WTC11 (cell line): ENCODE data around the gene EMSY. TPM values are rescaled to one million over a fixed set of nuclear protein-coding genes. Genes with fewer than 3 reads are reported as not detected.

Experiments used
- ATAC-seq: fragments of 200-7000 bp; cut with Tn5 transposase; 2 replicates; pipeline ENCODE4 v1.10.0; 2021; ENCODE audit warnings: mild to moderate bottlenecking, moderate library complexity
- CTCF ChIA-PET: fragments of 300-600 bp; sonication (Branson Sonifier 250); formaldehyde crosslinking; loops from one replicate; lab custom pipeline; 2021; ENCODE audit warnings: antibody characterized with exemption; lab: Charles Lee
- POLR2A ChIA-PET: fragments of 350-600 bp; sonication (Branson Sonifier 250); formaldehyde crosslinking; loops from one replicate; lab custom pipeline; 2021; ENCODE audit warnings: antibody characterized with exemption; lab: Charles Lee
- DNase-seq: peaks from one replicate; pipeline ENCODE4 v3.0.0; 2021; ENCODE audit warnings: low spot score
- H3K27ac Mint-ChIP-seq: 2 replicates; pipeline ENCODE4 v1.8.0; 2021; ENCODE audit warnings: mixed read lengths
- H3K27me3 Mint-ChIP-seq: 2 replicates; pipeline ENCODE4 v1.8.0; 2021; ENCODE audit warnings: low read depth, mild to moderate bottlenecking, moderate library complexity, mixed read lengths
- H3K36me3 Mint-ChIP-seq: 2 replicates; pipeline ENCODE4 v1.8.0; 2021; ENCODE audit warnings: mixed read lengths
- H3K4me1 Mint-ChIP-seq: 2 replicates; pipeline ENCODE4 v1.8.0; 2022; ENCODE audit warnings: mixed read lengths
- H3K4me3 Mint-ChIP-seq: 2 replicates; pipeline ENCODE4 v1.8.0; 2021; ENCODE audit warnings: mild to moderate bottlenecking, moderate library complexity, mixed read lengths
- H3K9me3 Mint-ChIP-seq: 2 replicates; pipeline ENCODE4 v1.8.0; 2021; ENCODE audit warnings: mixed read lengths
- AFF4 ChIP-seq: sonication (generic); formaldehyde crosslinking; IDR thresholded peaks from 2 replicates; pipeline ENCODE4 v1.8.1; 2023; ENCODE audit warnings: mild to moderate bottlenecking, missing genetic modification reagents, borderline replicate concordance
- ATF1 ChIP-seq: sonication (generic); formaldehyde crosslinking; IDR thresholded peaks from 2 replicates; pipeline ENCODE4 v1.8.1; 2023; ENCODE audit warnings: mild to moderate bottlenecking, moderate library complexity, missing genetic modification reagents
- ATF2 ChIP-seq: sonication (generic); formaldehyde crosslinking; IDR thresholded peaks from 2 replicates; pipeline ENCODE4 v1.8.1; 2022; ENCODE audit warnings: low read depth, missing genetic modification reagents, borderline replicate concordance
- CREM ChIP-seq: sonication (generic); formaldehyde crosslinking; IDR thresholded peaks from 2 replicates; pipeline ENCODE4 v1.8.1; 2022; ENCODE audit warnings: mild to moderate bottlenecking, missing genetic modification reagents, moderate library complexity
- EMX1 ChIP-seq: fragments of 250-450 bp; sonication (Bioruptor Pico); IDR thresholded peaks from 2 replicates; pipeline ENCODE4 v1.8.0; 2021; ENCODE audit warnings: mild to moderate bottlenecking
- IRF2 ChIP-seq: sonication (generic); formaldehyde crosslinking; IDR thresholded peaks from 2 replicates; pipeline ENCODE4 v1.8.0; 2022; ENCODE audit warnings: low read depth, missing genetic modification reagents, borderline replicate concordance
- JUN ChIP-seq: sonication (generic); formaldehyde crosslinking; IDR thresholded peaks from 2 replicates; pipeline ENCODE4 v1.8.0; 2023; ENCODE audit warnings: mild to moderate bottlenecking, missing genetic modification reagents
- KAT7 ChIP-seq: sonication (generic); formaldehyde crosslinking; IDR thresholded peaks from 2 replicates; pipeline ENCODE4 v1.8.1; 2023; ENCODE audit warnings: missing genetic modification reagents, mild to moderate bottlenecking, borderline replicate concordance
- MYBL2 ChIP-seq: sonication (generic); formaldehyde crosslinking; IDR thresholded peaks from 2 replicates; pipeline ENCODE4 v1.8.1; 2023; ENCODE audit warnings: mild to moderate bottlenecking, moderate library complexity, missing genetic modification reagents
- PRDM15 ChIP-seq: sonication (generic); formaldehyde crosslinking; IDR thresholded peaks from 2 replicates; pipeline ENCODE4 v1.8.0; 2022; ENCODE audit warnings: missing genetic modification reagents
- TCF7 ChIP-seq: sonication (generic); formaldehyde crosslinking; IDR thresholded peaks from 2 replicates; pipeline ENCODE4 v1.8.0; 2022; ENCODE audit warnings: mild to moderate bottlenecking, low read depth, missing genetic modification reagents, moderate library complexity
- TEAD4 ChIP-seq: sonication (generic); formaldehyde crosslinking; IDR thresholded peaks from 2 replicates; pipeline ENCODE4 v1.8.0; 2022; ENCODE audit warnings: mild to moderate bottlenecking, missing genetic modification reagents
- ZNF138 ChIP-seq: sonication (generic); formaldehyde crosslinking; conservative IDR thresholded peaks from 2 replicates; pipeline ENCODE4 v1.8.1; 2022; ENCODE audit warnings: mild to moderate bottlenecking, moderate library complexity, missing genetic modification reagents
- ZNF232 ChIP-seq: sonication (generic); formaldehyde crosslinking; IDR thresholded peaks from 2 replicates; pipeline ENCODE4 v1.8.0; 2022; ENCODE audit warnings: mild to moderate bottlenecking, missing genetic modification reagents
- ZNF281 ChIP-seq: sonication (generic); formaldehyde crosslinking; IDR thresholded peaks from 2 replicates; pipeline ENCODE4 v1.8.0; 2023; ENCODE audit warnings: mild to moderate bottlenecking, missing genetic modification reagents
- ZNF317 ChIP-seq: sonication (generic); formaldehyde crosslinking; IDR thresholded peaks from 2 replicates; pipeline ENCODE4 v1.8.1; 2023; ENCODE audit warnings: low read depth, mild to moderate bottlenecking, moderate library complexity, missing genetic modification reagents, borderline replicate concordance
- ZNF423 ChIP-seq: fragments of 250-450 bp; sonication (Bioruptor Pico); IDR thresholded peaks from 2 replicates; pipeline ENCODE4 v2.1.2; 2022; ENCODE audit warnings: mild to moderate bottlenecking, moderate library complexity
- total RNA-seq: library from RNA; stranded (reverse); gene quantifications from 3 replicates; pipeline ENCODE4 v1.2.3, GENCODE V29; 2021
- TF ChIP-seq, protein P1 (sequence below): fragments of 250-450 bp; sonication (Bioruptor Pico); IDR thresholded peaks from 2 replicates; pipeline ENCODE4 v1.9.0; 2021; ENCODE audit warnings: moderate library complexity, mild to moderate bottlenecking, inconsistent platforms, borderline replicate concordance
- TF ChIP-seq, protein P2 (sequence below): sonication (generic); formaldehyde crosslinking; IDR thresholded peaks from 2 replicates; pipeline ENCODE4 v1.8.1; 2022; ENCODE audit warnings: mild to moderate bottlenecking, moderate library complexity, missing genetic modification reagents

Gene EMSY
- total RNA-seq, 1 experiment from 2014 or later: 31.1 TPM

DNA sequence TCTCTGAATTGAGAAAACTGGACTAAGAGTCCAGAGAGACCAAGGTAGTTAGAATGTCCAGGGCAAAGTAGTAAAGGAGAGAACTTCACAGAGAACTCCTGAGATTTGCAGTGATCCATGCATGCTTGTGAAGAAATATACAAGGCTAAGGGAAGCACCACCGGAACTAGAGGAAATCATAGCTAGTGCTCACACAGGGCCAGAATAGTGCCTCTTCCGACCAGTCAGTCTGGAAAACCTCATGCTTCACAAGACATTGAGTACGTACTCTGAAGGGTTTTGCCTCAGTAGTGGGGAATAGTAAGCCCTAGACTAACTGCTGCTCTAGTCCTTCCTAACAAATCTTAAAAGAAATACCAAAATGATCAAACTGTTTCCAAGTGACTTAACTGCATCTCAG is 117.7 kb downstream of the EMSY start:
- TF ChIP-seq CREM: no peak
- no peak for TF ChIP-seq ATF2 (CRISPR knock-in tag)
- TF ChIP-seq ZNF317 (CRISPR knock-in tag): no peak
- TF ChIP-seq TCF7 (CRISPR knock-in tag): no peak
- TF ChIP-seq ATF1: no peak
- TF ChIP-seq PRDM15 (CRISPR knock-in tag): no peak
- TF ChIP-seq, protein P1, sequence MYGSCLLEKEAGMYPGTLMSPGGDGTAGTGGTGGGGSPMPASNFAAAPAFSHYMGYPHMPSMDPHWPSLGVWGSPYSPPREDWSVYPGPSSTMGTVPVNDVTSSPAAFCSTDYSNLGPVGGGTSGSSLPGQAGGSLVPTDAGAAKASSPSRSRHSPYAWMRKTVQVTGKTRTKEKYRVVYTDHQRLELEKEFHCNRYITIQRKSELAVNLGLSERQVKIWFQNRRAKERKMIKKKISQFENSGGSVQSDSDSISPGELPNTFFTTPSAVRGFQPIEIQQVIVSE (CRISPR knock-in tag): no peak
- H3K9me3 Mint-ChIP-seq: no peaks in the 10 kb centered on the region
- no peaks in the 10 kb centered on the region for H3K27me3 Mint-ChIP-seq
- no peaks in the 10 kb centered on the region for H3K36me3 Mint-ChIP-seq
- ChIA-PET CTCF (no interaction called here), POLR2A (no interaction called here)
- no peaks in the 10 kb centered on the region for H3K4me1 Mint-ChIP-seq
- ATAC-seq: no peak
- no peak overlapping the region for H3K27ac Mint-ChIP-seq
- no peak overlapping the region for H3K4me3 Mint-ChIP-seq
- no peak for DNase-seq

DNA sequence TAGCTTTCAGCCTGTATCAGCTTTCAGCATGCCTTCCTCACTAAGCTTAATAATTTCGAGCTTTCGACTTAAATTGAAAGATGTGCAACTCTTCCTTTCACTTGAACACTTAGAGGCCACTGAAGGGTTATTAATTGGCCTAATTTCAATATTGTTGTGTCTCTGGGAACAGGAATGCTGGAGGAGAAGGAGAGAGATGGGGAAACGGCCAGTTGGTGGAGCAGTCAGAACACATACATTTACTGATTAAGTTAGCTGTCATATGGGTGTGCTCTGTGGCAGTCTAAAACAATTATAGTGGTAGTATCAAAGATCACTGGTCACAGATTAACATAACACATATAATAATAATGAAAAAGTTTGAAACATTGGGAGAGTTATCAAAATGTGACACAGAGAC is 119.5 kb downstream of the EMSY start:
- POLR2A ChIA-PET: interaction anchor here (0.6 kb wide), 1 partner anchor 129 kb away, joined by 6 read pairs; no protein-coding TSS in a partner anchor
- DNase-seq (no peak), ATAC-seq (no peak)
- no peaks in the 10 kb centered on the region for H3K36me3 Mint-ChIP-seq
- H3K4me1 Mint-ChIP-seq: no peaks in the 10 kb centered on the region
- CTCF ChIA-PET: interaction anchor here (1.6 kb wide), 1 partner anchor 116 kb away, joined by 3 read pairs; no protein-coding TSS in a partner anchor
- H3K4me3 Mint-ChIP-seq: no peak overlapping the region
- peaks cover 9% of the 10 kb centered on the region for H3K9me3 Mint-ChIP-seq
- no peaks in the 10 kb centered on the region for H3K27me3 Mint-ChIP-seq
- no peak overlapping the region for H3K27ac Mint-ChIP-seq
- no peak for TF ChIP-seq TEAD4 (CRISPR knock-in tag)
- no peak for TF ChIP-seq KAT7

DNA sequence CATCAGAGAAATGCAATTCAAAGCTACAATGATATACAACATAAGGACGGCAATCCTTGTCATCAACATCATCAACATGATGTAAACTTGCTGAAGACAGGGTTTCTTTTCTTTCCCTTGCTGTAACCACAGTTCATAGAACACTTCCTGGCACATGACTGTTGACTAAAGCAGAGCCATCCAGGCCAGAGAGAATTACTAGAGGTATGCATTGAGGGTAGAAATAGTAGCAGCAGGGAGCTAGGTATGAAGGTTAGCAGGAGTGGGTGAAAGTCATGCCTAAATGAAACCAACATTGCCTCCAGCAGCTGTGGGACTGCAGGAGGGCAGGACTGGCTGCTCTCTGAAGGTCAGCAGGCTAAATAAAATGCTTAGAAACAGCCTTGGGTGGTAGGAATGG is 122.0 kb downstream of the EMSY start:
- H3K9me3 Mint-ChIP-seq: peaks cover 18% of the 10 kb centered on the region
- H3K4me1 Mint-ChIP-seq: no peaks in the 10 kb centered on the region
- DNase-seq (no peak), ATAC-seq (no peak)
- CTCF ChIA-PET: no interaction called here
- no peak overlapping the region for H3K27ac Mint-ChIP-seq
- POLR2A ChIA-PET: no interaction called here
- no peak overlapping the region for H3K4me3 Mint-ChIP-seq
- H3K27me3 Mint-ChIP-seq: no peaks in the 10 kb centered on the region
- H3K36me3 Mint-ChIP-seq: no peaks in the 10 kb centered on the region
- TF ChIP-seq ZNF232 (no peak), IRF2 (CRISPR knock-in tag) (no peak), JUN (no peak), ZNF423 (CRISPR knock-in tag) (no peak), ZNF138 (no peak), AFF4 (no peak), ZNF281 (CRISPR knock-in tag) (no peak), MYBL2 (no peak), EMX1 (CRISPR knock-in tag) (no peak)
- TF ChIP-seq, protein P2, sequence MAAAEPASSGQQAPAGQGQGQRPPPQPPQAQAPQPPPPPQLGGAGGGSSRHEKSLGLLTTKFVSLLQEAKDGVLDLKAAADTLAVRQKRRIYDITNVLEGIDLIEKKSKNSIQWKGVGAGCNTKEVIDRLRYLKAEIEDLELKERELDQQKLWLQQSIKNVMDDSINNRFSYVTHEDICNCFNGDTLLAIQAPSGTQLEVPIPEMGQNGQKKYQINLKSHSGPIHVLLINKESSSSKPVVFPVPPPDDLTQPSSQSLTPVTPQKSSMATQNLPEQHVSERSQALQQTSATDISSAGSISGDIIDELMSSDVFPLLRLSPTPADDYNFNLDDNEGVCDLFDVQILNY (CRISPR knock-in tag): no peak
